ENCODE results near the gene EPHA7.

Gene EPHA7

DNA sequence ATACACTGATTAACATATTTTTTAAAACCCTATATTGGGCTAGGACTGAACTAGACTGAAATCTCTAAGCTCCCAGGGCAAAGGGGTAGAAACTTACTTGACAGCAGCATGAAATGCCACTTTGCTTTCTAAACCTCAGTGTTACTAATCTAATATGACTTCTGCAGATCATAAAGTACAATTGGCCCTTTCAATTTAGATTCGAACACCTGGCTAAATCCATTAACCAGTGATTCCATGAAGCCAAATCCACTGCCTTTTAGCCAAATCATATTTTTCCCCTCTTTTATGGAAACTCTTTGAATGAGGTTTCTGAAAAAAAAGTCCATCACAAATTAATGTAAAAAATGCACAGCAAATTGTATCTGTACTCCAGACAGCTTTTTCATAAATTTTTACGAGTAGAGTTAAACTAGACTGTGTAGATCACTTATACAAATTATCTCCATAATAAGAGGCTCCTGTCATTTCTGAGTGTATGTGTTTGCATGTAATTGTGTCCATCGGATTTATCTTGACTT is 25.7 kb downstream of the EPHA7 start:
- ChIA-PET POLR2A (no interaction called here), CTCF (no interaction called here)
- no peaks in the 10 kb centered on the region for H3K9me3 ChIP-seq (ENCODE audit: control extremely low read depth in 1 of 5, control insufficient read depth in 4 of 5, insufficient read depth in 2 of 5, low read depth in 1 of 5, low read length in 4 of 5)
- H3K4me1 ChIP-seq (ENCODE audit: control extremely low read depth in 1 of 4, control insufficient read depth in 4 of 4, insufficient read depth in 4 of 4, low read length in 3 of 4) = no peaks in the 10 kb centered on the region
- 57% methylated on average over 1 of the region's 3 CpGs for WGBS (ENCODE audit: insufficient coverage)
- DNase-seq = no peak
- H3K27me3 ChIP-seq (replicated peaks in 2 of 5; ENCODE audit: control insufficient read depth in 4 of 5, insufficient read depth in 5 of 5, low read length in 4 of 5) = peaks cover 0 to 2% (median 0%) of the 10 kb centered on the region in 5 experiments
- no peak overlapping the region for H3K27ac ChIP-seq (ENCODE audit: insufficient read depth in 1 of 2, low read depth in 1 of 2, low read length in 2 of 2, poor library complexity in 1 of 2, severe bottlenecking in 2 of 2)
- H3K36me3 ChIP-seq (ENCODE audit: control insufficient read depth in 4 of 4, insufficient read depth in 4 of 4, low read length in 3 of 4) = no peaks in the 10 kb centered on the region
- no peak overlapping the region for H3K4me3 ChIP-seq (ENCODE audit: control insufficient read depth in 1 of 7, extremely low read depth in 1 of 7, insufficient read depth in 4 of 7, low read depth in 2 of 7, low read length in 6 of 7)

DNA sequence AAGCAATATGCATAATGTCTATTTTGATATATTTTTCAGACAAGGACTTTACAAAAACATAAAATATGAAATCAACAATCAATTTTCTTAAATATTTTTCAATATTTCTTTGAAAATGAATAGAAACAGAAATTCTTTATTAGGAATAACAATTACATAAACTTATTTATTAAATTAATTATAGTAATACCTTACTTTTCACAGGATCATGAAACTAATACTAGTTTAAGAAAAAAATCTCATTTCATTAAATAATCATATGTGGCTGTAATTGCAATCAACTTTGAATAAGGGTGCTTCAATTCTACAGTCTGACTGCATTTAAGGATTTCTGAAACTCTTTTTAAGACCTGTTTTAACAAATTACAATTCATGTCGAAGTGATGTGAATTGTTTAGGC is 26.6 kb downstream of the EPHA7 start:
- CTCF ChIA-PET = no interaction called here
- H3K4me3 ChIP-seq (ENCODE audit: control insufficient read depth in 1 of 7, extremely low read depth in 1 of 7, insufficient read depth in 4 of 7, low read depth in 2 of 7, low read length in 6 of 7) = no peak overlapping the region
- no CpG with 5 or more reads among the region's 1 CpG for WGBS (ENCODE audit: insufficient coverage)
- H3K27me3 ChIP-seq (replicated peaks in 2 of 5; ENCODE audit: control insufficient read depth in 4 of 5, insufficient read depth in 5 of 5, low read length in 4 of 5) = peaks cover 0 to 2% (median 0%) of the 10 kb centered on the region in 5 experiments
- POLR2A ChIA-PET = no interaction called here
- no peak overlapping the region for H3K27ac ChIP-seq (ENCODE audit: insufficient read depth in 1 of 2, low read depth in 1 of 2, low read length in 2 of 2, poor library complexity in 1 of 2, severe bottlenecking in 2 of 2)
- no peaks in the 10 kb centered on the region for H3K9me3 ChIP-seq (ENCODE audit: control extremely low read depth in 1 of 5, control insufficient read depth in 4 of 5, insufficient read depth in 2 of 5, low read depth in 1 of 5, low read length in 4 of 5)
- no peaks in the 10 kb centered on the region for H3K36me3 ChIP-seq (ENCODE audit: control insufficient read depth in 4 of 4, insufficient read depth in 4 of 4, low read length in 3 of 4)
- DNase-seq = no peak
- no peaks in the 10 kb centered on the region for H3K4me1 ChIP-seq (ENCODE audit: control extremely low read depth in 1 of 4, control insufficient read depth in 4 of 4, insufficient read depth in 4 of 4, low read length in 3 of 4)

DNA sequence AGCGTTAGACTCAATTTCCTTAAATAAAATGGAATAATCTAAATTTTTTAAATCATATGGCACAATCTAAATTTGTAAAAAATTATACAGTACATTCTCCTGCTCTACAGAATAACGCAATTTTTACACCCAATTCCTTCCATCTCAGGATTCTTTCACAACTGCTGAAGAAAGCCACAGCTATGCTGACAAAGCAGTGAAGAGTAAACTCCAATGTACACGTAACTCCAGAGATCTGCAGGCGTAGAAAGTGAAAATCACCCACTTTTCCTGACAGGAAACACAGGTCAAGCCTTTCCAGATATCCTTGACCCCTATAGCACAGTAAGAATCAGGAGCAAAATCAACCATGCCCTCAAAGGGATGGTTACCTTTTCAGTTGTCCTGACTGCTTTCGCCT is 27.4 kb downstream of the EPHA7 start:
- Histone ChIP-seq H3K9me3 (ENCODE audit: control extremely low read depth in 1 of 5, control insufficient read depth in 4 of 5, insufficient read depth in 2 of 5, low read depth in 1 of 5, low read length in 4 of 5) (no peaks in the 10 kb centered on the region), H3K36me3 (ENCODE audit: control insufficient read depth in 4 of 4, insufficient read depth in 4 of 4, low read length in 3 of 4) (no peaks in the 10 kb centered on the region), H3K4me3 (ENCODE audit: control insufficient read depth in 1 of 7, extremely low read depth in 1 of 7, insufficient read depth in 4 of 7, low read depth in 2 of 7, low read length in 6 of 7) (no peak overlapping the region), H3K4me1 (ENCODE audit: control extremely low read depth in 1 of 4, control insufficient read depth in 4 of 4, insufficient read depth in 4 of 4, low read length in 3 of 4) (no peaks in the 10 kb centered on the region), H3K27me3 (replicated peaks in 2 of 5; ENCODE audit: control insufficient read depth in 4 of 5, insufficient read depth in 5 of 5, low read length in 4 of 5) (peaks cover 0 to 2% (median 0%) of the 10 kb centered on the region in 5 experiments), H3K27ac (ENCODE audit: insufficient read depth in 1 of 2, low read depth in 1 of 2, low read length in 2 of 2, poor library complexity in 1 of 2, severe bottlenecking in 2 of 2) (no peak overlapping the region)
- DNase-seq = no peak
- ChIA-PET POLR2A (no interaction called here), CTCF (no interaction called here)
- 89% methylated on average over 2 of the region's 5 CpGs for WGBS (ENCODE audit: insufficient coverage)

DNA sequence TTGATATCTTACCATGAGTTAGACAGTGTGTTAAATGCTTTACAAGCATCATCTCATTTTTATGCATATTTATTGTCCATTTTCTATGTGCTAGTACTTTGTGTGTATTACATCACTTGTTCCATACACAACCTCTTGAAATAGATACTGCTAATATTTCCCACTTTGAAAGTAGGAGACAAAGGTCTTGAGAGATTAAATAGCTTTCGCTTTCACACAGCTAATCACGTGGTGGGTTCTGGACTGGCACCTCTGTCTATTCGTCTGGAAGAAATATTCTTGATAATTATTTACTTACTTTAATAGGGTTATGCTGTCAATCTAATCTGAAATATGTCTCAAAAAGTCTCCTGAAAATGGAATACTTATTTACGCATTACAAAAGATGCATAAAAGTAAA is 30.2 kb downstream of the EPHA7 start:
- Histone ChIP-seq H3K36me3 (ENCODE audit: control insufficient read depth in 4 of 4, insufficient read depth in 4 of 4, low read length in 3 of 4) (no peaks in the 10 kb centered on the region), H3K27ac (ENCODE audit: insufficient read depth in 1 of 2, low read depth in 1 of 2, low read length in 2 of 2, poor library complexity in 1 of 2, severe bottlenecking in 2 of 2) (no peak overlapping the region), H3K9me3 (ENCODE audit: control extremely low read depth in 1 of 5, control insufficient read depth in 4 of 5, insufficient read depth in 2 of 5, low read depth in 1 of 5, low read length in 4 of 5) (no peaks in the 10 kb centered on the region), H3K4me3 (ENCODE audit: control insufficient read depth in 1 of 7, extremely low read depth in 1 of 7, insufficient read depth in 4 of 7, low read depth in 2 of 7, low read length in 6 of 7) (no peak overlapping the region), H3K4me1 (ENCODE audit: control extremely low read depth in 1 of 4, control insufficient read depth in 4 of 4, insufficient read depth in 4 of 4, low read length in 3 of 4) (no peaks in the 10 kb centered on the region), H3K27me3 (replicated peaks in 2 of 5; ENCODE audit: control insufficient read depth in 4 of 5, insufficient read depth in 5 of 5, low read length in 4 of 5) (peaks cover 0 to 2% (median 0%) of the 10 kb centered on the region in 5 experiments)
- CTCF ChIA-PET = no interaction called here
- POLR2A ChIA-PET = no interaction called here
- no peak for DNase-seq
- WGBS (ENCODE audit: insufficient coverage) = no CpG with 5 or more reads among the region's 4 CpGs

DNA sequence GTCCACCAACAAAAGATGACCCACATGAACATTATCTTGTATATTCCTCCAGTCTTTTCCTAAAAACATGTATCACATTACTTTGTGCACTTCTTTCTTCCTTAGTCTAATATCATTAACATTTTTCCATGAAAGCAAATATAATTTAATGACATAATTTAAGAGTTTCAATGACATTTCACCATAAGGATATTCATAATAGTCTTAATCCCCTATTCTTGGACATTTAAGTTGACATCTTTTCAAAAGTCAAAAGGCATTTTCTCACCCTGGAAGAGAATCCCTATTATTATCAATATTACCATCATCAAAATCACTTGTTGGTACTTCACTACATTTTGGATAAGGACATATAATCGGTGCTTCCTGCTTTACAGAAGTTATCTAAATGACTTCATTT is 31.3 kb downstream of the EPHA7 start:
- Histone ChIP-seq H3K27me3 (replicated peaks in 2 of 5; ENCODE audit: control insufficient read depth in 4 of 5, insufficient read depth in 5 of 5, low read length in 4 of 5) (peaks cover 0 to 2% (median 0%) of the 10 kb centered on the region in 5 experiments), H3K9me3 (ENCODE audit: control extremely low read depth in 1 of 5, control insufficient read depth in 4 of 5, insufficient read depth in 2 of 5, low read depth in 1 of 5, low read length in 4 of 5) (no peaks in the 10 kb centered on the region), H3K4me1 (ENCODE audit: control extremely low read depth in 1 of 4, control insufficient read depth in 4 of 4, insufficient read depth in 4 of 4, low read length in 3 of 4) (no peaks in the 10 kb centered on the region), H3K27ac (ENCODE audit: insufficient read depth in 1 of 2, low read depth in 1 of 2, low read length in 2 of 2, poor library complexity in 1 of 2, severe bottlenecking in 2 of 2) (no peak overlapping the region), H3K36me3 (ENCODE audit: control insufficient read depth in 4 of 4, insufficient read depth in 4 of 4, low read length in 3 of 4) (no peaks in the 10 kb centered on the region), H3K4me3 (ENCODE audit: control insufficient read depth in 1 of 7, extremely low read depth in 1 of 7, insufficient read depth in 4 of 7, low read depth in 2 of 7, low read length in 6 of 7) (no peak overlapping the region)
- CTCF ChIA-PET = no interaction called here
- no peak for DNase-seq
- no CpG with 5 or more reads among the region's 1 CpG for WGBS (ENCODE audit: insufficient coverage)
- POLR2A ChIA-PET = no interaction called here

DNA sequence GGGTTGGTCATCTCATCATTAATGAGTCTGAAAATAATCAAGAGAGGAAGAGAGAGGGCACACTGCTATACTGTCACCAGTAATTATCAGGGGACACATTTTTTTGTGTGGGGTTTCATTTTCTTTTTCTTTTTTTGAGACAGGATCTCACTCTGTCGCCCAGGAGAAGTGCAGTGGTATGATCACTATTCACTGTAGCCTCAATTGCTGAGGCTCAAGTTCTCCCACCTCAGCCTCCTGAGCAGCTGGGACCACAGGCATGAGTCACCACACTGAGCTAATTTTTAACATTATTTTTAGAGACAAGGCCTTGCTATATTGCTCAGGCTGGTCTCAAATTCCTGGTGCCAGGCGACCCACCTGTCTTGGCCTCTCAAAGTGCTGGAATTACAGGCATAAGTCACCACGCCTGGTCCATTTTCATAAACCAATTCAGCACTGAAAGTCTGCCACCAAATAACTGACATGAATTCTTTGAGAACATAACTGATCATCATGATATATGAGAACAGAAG is 43.3 kb downstream of the EPHA7 start:
- H3K27ac ChIP-seq (ENCODE audit: insufficient read depth in 1 of 2, low read depth in 1 of 2, low read length in 2 of 2, poor library complexity in 1 of 2, severe bottlenecking in 2 of 2) = no peak overlapping the region
- no peak for DNase-seq
- H3K36me3 ChIP-seq (ENCODE audit: control insufficient read depth in 4 of 4, insufficient read depth in 4 of 4, low read length in 3 of 4) = no peaks in the 10 kb centered on the region
- 94% methylated on average over 2 of the region's 3 CpGs for WGBS (ENCODE audit: insufficient coverage)
- POLR2A ChIA-PET = no interaction called here
- H3K9me3 ChIP-seq (ENCODE audit: control extremely low read depth in 1 of 5, control insufficient read depth in 4 of 5, insufficient read depth in 2 of 5, low read depth in 1 of 5, low read length in 4 of 5) = no peaks in the 10 kb centered on the region
- H3K27me3 ChIP-seq (replicated peaks in 2 of 5; ENCODE audit: control insufficient read depth in 4 of 5, insufficient read depth in 5 of 5, low read length in 4 of 5) = no peaks in the 10 kb centered on the region
- no peak overlapping the region for H3K4me3 ChIP-seq (ENCODE audit: control insufficient read depth in 1 of 7, extremely low read depth in 1 of 7, insufficient read depth in 4 of 7, low read depth in 2 of 7, low read length in 6 of 7)
- no peaks in the 10 kb centered on the region for H3K4me1 ChIP-seq (ENCODE audit: control extremely low read depth in 1 of 4, control insufficient read depth in 4 of 4, insufficient read depth in 4 of 4, low read length in 3 of 4)
- CTCF ChIA-PET = no interaction called here

DNA sequence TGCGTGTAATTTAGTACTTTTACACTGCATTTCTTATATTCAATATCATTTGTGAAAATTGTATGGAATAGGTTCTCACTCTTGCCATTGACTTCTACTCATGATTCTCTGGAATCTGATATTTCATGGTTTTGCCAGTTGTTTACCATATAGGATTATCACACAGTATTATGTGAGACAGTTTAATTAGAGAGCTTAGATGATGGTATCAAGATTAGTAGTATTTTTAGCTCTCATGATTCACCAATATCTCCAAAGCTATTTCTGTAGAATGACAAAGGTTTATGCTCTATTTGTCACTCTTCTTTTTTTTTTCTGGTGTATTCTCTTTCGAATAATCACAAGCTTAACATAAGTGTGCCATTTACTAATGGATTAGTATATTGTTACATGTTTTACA is 45.9 kb downstream of the EPHA7 start:
- no peak for DNase-seq
- ChIA-PET POLR2A (no interaction called here), CTCF (no interaction called here)
- Histone ChIP-seq H3K4me3 (ENCODE audit: control insufficient read depth in 1 of 7, extremely low read depth in 1 of 7, insufficient read depth in 4 of 7, low read depth in 2 of 7, low read length in 6 of 7) (no peak overlapping the region), H3K9me3 (ENCODE audit: control extremely low read depth in 1 of 5, control insufficient read depth in 4 of 5, insufficient read depth in 2 of 5, low read depth in 1 of 5, low read length in 4 of 5) (no peaks in the 10 kb centered on the region), H3K36me3 (ENCODE audit: control insufficient read depth in 4 of 4, insufficient read depth in 4 of 4, low read length in 3 of 4) (no peaks in the 10 kb centered on the region), H3K27me3 (replicated peaks in 2 of 5; ENCODE audit: control insufficient read depth in 4 of 5, insufficient read depth in 5 of 5, low read length in 4 of 5) (no peaks in the 10 kb centered on the region), H3K27ac (ENCODE audit: insufficient read depth in 1 of 2, low read depth in 1 of 2, low read length in 2 of 2, poor library complexity in 1 of 2, severe bottlenecking in 2 of 2) (no peak overlapping the region), H3K4me1 (ENCODE audit: control extremely low read depth in 1 of 4, control insufficient read depth in 4 of 4, insufficient read depth in 4 of 4, low read length in 3 of 4) (no peaks in the 10 kb centered on the region)
- no CpG with 5 or more reads among the region's 2 CpGs for WGBS (ENCODE audit: insufficient coverage)

All from common myeloid progenitor, CD34-positive (primary cell).